ENCODE measurements around the gene ATP5PO. TPM values are rescaled to one million over a fixed set of nuclear protein-coding genes. Genes with fewer than 3 reads are reported as not detected.

The ATP5PO gene
- polyA plus RNA-seq, 1 of the 3 experiments (the other 2 are of a cell fraction), result 148 TPM

DNA sequence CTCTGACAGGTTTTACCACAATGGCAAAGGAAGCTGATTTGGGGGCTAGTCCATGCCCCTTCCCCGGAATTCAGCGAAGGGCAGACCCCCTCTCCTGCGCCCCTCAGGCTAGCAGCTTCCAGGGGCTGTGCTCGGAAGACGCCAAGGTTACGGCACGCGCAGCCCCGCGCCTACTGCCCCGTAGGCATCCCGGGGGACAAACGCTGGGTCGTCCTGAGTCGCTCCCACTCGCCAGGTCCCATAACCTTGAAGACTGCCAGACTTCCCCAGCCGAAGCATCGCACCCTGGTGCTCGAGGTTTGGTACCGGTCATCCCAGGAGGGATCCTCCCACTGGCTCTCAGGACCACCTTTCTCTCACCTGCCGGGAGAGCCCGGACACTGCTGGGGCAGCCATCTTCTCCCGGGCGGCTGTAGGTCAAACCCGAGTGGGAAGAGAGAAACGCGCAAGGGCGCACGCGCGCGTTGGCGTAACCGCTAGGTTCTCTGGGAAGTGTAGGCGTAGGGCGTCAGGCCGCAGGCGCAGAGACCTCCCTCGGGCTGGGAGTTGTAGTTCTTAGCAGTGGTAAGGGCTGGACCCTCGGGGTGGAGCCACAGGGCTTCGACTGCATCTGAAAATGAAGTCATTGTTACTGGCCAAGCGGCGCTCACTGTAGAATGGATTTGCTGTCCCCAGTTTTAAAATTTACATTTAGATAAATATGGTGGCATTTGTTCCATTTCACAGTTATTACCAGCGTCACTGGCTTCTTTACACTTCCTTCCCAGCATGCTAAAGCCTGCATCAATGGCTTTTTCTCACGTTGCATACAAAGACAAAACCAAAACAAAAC lies at the start of gene ATP5PO (continued):
- TF ChIP-seq GATA2 (CRISPR knock-in tag; IDR thresholded peaks at IDR 0.05) (no peak), NFIC (IDR thresholded peaks at IDR 0.05; ENCODE audit: borderline replicate concordance) (no peak), FOXM1 (IDR thresholded peaks at IDR 0.05; ENCODE audit: low read depth) (no peak), EZH2phosphoT487 (IDR thresholded peaks at IDR 0.05; ENCODE audit: borderline replicate concordance, low read depth) (no peak), POLR2AphosphoS5 (IDR thresholded peaks at IDR 0.05; ENCODE audit: low read depth, low read length) (peak; percentile 94), CHD2 (IDR thresholded peaks at IDR 0.05; ENCODE audit: low read length, partially characterized antibody) (peak; percentile 72), PBX3 (IDR thresholded peaks at IDR 0.05) (no peak), TEAD4 (IDR thresholded peaks at IDR 0.05; ENCODE audit: borderline replicate concordance, insufficient read depth) (no peak), RXRA (IDR thresholded peaks at IDR 0.05; ENCODE audit: borderline replicate concordance, low read depth) (no peak)
- TF ChIP-seq, protein P1, sequence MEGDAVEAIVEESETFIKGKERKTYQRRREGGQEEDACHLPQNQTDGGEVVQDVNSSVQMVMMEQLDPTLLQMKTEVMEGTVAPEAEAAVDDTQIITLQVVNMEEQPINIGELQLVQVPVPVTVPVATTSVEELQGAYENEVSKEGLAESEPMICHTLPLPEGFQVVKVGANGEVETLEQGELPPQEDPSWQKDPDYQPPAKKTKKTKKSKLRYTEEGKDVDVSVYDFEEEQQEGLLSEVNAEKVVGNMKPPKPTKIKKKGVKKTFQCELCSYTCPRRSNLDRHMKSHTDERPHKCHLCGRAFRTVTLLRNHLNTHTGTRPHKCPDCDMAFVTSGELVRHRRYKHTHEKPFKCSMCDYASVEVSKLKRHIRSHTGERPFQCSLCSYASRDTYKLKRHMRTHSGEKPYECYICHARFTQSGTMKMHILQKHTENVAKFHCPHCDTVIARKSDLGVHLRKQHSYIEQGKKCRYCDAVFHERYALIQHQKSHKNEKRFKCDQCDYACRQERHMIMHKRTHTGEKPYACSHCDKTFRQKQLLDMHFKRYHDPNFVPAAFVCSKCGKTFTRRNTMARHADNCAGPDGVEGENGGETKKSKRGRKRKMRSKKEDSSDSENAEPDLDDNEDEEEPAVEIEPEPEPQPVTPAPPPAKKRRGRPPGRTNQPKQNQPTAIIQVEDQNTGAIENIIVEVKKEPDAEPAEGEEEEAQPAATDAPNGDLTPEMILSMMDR (IDR thresholded peaks at IDR 0.05), result no peak

DNA sequence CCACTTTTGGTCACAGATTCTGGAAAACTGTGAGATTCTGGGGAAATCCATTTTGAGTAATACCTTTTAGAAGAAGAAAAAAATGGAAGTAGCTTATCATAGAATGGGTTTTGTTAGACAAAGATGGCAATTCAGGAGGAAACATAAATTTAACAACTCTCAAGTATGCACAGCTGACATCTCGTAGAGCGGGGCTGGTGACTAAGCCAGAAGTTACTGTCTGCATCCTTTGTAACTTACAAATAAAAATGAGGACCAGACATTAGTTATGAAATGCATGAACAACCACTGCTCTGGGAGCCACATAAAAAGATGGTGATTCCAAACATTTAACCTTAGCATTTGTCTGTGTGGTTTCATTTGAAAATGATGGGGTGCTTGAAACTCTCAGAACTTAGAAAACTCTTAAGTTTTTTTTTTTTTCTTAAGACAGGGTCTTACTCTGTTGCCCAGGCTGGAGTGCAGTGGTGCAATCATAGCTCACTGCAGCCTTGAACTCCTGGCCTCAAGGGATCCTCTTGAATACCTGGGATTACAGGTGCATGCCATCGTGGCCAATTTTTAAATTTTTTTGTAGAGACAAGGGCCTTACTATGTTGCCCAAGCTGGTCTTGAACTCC lies 49.2 kb upstream of the ATP5PO start:
- H3K9me3 ChIP-seq, result peaks cover 1% of the 10 kb centered on the region; the same call in 1 of the 2 replicates
- peaks cover 20% of the 10 kb centered on the region for H3F3A ChIP-seq (replicated peaks; ENCODE audit: insufficient read depth)
- H3K9ac ChIP-seq, result no peak overlapping the region
- no peaks in the 10 kb centered on the region for H3K9me2 ChIP-seq
- no peak overlapping the region for H2AFZ ChIP-seq (ENCODE audit: low read depth)
- no peak overlapping the region for H3K4me3 ChIP-seq (ENCODE audit: low read depth in 2 of 2, low read length in 1 of 2)
- H3K4me2 ChIP-seq, result peak overlapping the region; percentile 2; the same call in 1 of the 2 replicates
- no peaks in the 10 kb centered on the region for H3K79me2 ChIP-seq (ENCODE audit: insufficient read depth)
- 49% methylated on average over 3 of the region's 3 CpGs for WGBS (ENCODE audit: low lambda C conversion rate)
- H3K27ac ChIP-seq (ENCODE audit: low read depth in 2 of 2, low read length in 1 of 2), result no peak overlapping the region; a peak in 1 of 4 replicates
- DNase-seq, result no peak
- H3K27me3 ChIP-seq (ENCODE audit: insufficient read depth), result no peaks in the 10 kb centered on the region
- peaks cover 0 to 33% of the 10 kb centered on the region in 2 experiments; a peak in 3 of 4 replicates for H3K4me1 ChIP-seq (ENCODE audit: control insufficient read depth in 1 of 2, insufficient read depth in 2 of 2, low read depth in 1 of 2, low read length in 1 of 2)
- no peaks in the 10 kb centered on the region for H3K36me3 ChIP-seq (replicated peaks in 1 of 2; ENCODE audit: control insufficient read depth in 1 of 2, insufficient read depth in 2 of 2, low read length in 1 of 2)
- no peak for TF ChIP-seq TAF1 (IDR thresholded peaks at IDR 0.05; ENCODE audit: borderline replicate concordance, low read depth, low read length)
- peak; percentile 24; the same call in 1 of the 2 replicates for TF ChIP-seq JUND (IDR thresholded peaks at IDR 0.05)
- 0 out of 2 replicates have a peak, but pooled peaks have one; percentile 11 for TF ChIP-seq NFIC (IDR thresholded peaks at IDR 0.05; ENCODE audit: borderline replicate concordance)
- peak; percentile 68; the same call in 1 of the 2 replicates for TF ChIP-seq TCF12 (IDR thresholded peaks at IDR 0.05)
- peak; percentile 72 for TF ChIP-seq PBX3 (IDR thresholded peaks at IDR 0.05)
- peak; percentile 54 for TF ChIP-seq FOSL2 (IDR thresholded peaks at IDR 0.05; ENCODE audit: borderline replicate concordance, low read depth)
- no peak for TF ChIP-seq IRF3 (IDR thresholded peaks at IDR 0.05; ENCODE audit: low read depth, low read length)
- POLR2A ChIA-PET, result no interaction called here
- CTCF ChIA-PET, result no interaction called here
- no peaks in the 10 kb centered on the region for H4K20me1 ChIP-seq (ENCODE audit: insufficient read depth)

Data from SK-N-SH (cell line).